NB4 (cell line): Measurements from ENCODE around the gene KLC1.
"Not testable (repeated sequence)": the region's sequence is repeated elsewhere in the genome, so short reads cannot be mapped to it uniquely, and the experiment has no call there.

Source experiments
- DNase-seq: peaks from one replicate; pipeline ENCODE4 v3.0.0; 2010; ENCODE audit warnings: low read depth
- H3K4me3 ChIP-seq: one replicate; pipeline ENCODE4 v1.5.1; 2011; ENCODE audit warnings: mild to moderate bottlenecking, low read depth, low read length, moderate library complexity
- MYC ChIP-seq: IDR thresholded peaks from 2 replicates; pipeline ENCODE4 v1.6.1; 2011; ENCODE audit warnings: low read depth, low read length
- POLR2A ChIP-seq: IDR thresholded peaks from 2 replicates; pipeline ENCODE4 v1.6.1; 2011; ENCODE audit warnings: mild to moderate bottlenecking; ENCODE audit not compliant: insufficient read length; ENCODE audit errors: extremely low read depth
- TF ChIP-seq, protein P1 (sequence below): IDR thresholded peaks from one replicate; pipeline ENCODE4 v1.5.1; 2012; ENCODE audit warnings: low read depth, low read length
- TF ChIP-seq, protein P2 (sequence below): IDR thresholded peaks from 2 replicates; pipeline ENCODE4 v1.6.1; 2011; ENCODE audit warnings: low read depth, low read length

The KLC1 gene

DNA sequence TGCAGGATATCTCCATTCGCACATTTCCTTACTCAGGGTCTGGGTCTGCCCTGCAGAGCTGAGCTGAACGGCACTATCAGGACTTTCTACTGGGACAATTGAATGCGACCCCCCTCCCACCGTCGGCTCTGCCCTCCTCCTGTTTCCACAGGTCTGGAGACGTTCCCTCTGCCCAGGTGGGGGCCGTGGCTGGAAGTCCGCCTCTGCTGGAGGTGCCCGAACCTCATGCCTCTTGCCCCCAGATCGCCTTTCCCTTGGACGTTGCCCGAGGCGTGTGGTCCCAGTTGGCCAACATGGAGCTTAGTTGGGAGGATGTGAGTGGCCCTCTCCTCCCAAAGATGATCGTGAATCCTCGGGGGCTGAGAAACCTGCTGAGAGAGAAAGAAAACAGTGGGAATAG lies 21.2 kb upstream of the KLC1 start:
- H3K4me3 ChIP-seq: no peak overlapping the region
- no peak for DNase-seq
- TF ChIP-seq, protein P1, sequence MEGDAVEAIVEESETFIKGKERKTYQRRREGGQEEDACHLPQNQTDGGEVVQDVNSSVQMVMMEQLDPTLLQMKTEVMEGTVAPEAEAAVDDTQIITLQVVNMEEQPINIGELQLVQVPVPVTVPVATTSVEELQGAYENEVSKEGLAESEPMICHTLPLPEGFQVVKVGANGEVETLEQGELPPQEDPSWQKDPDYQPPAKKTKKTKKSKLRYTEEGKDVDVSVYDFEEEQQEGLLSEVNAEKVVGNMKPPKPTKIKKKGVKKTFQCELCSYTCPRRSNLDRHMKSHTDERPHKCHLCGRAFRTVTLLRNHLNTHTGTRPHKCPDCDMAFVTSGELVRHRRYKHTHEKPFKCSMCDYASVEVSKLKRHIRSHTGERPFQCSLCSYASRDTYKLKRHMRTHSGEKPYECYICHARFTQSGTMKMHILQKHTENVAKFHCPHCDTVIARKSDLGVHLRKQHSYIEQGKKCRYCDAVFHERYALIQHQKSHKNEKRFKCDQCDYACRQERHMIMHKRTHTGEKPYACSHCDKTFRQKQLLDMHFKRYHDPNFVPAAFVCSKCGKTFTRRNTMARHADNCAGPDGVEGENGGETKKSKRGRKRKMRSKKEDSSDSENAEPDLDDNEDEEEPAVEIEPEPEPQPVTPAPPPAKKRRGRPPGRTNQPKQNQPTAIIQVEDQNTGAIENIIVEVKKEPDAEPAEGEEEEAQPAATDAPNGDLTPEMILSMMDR: no peak
- TF ChIP-seq MYC: no peak
- TF ChIP-seq, protein P2, sequence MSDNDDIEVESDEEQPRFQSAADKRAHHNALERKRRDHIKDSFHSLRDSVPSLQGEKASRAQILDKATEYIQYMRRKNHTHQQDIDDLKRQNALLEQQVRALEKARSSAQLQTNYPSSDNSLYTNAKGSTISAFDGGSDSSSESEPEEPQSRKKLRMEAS: no peak

DNA sequence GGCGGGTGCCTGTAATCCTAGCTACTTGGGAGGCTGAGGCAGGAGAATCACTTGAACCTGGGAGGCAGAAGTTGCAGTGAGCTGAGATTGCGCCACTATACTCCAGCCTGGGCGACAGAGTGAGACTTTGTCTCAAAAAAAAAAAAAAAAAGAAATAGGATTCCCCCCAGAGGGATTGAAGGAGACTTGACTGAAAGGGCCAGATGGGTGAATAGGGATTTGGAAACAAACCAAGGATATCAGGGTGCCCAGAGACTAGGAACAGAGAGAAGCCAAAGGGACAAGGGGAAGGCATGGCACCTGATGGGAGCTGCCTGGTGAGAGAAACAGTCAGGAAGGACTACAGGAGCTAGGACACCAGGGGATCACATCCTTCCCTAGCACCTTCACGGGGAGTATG lies 19.9 kb upstream of the KLC1 start:
- not testable (repeated sequence) for DNase-seq, H3K4me3 ChIP-seq

DNA sequence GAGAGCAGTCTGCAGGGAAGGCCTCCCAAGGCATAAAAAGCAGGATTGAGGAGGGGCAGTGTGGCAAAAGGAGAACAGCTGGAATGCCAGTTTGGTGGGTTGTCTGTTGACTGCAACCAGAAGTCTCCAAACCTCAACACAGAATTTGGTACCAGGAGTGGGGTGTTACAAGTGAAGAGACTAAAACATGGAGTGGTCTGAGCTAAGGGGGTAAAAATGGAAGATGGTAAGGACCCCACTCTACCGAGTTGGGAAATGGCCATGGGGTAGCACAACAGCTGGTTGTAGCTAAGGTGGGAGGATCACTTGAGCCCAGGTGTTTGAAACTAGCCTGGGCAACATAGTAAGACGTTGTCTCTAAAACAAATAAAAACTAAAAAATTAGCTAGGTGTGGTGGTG lies 17.8 kb upstream of the KLC1 start:
- DNase-seq: no peak
- no peak overlapping the region for H3K4me3 ChIP-seq
- no peak for TF ChIP-seq MYC
- TF ChIP-seq, protein P1: no peak
- TF ChIP-seq POLR2A: no peak
- TF ChIP-seq, protein P2: no peak

DNA sequence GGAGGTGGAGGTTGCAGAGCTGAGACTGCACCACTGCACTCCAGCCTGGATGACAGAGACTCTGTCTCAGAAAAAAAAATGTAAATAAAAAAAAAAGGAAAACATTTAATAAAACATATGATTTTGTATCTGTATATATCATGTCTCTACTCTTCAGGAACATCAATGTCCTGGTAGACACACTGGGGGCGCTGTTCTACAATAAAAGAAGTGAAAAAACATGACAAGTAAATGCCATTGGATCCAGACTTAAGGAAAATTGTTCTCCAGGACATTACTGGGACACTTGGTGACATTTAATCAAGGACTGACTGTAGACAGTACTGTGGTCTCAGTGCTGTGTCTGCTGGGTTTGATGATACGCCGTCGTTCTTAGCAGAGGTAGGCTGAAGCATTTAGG lies 15.5 kb upstream of the KLC1 start:
- TF ChIP-seq MYC (no peak), POLR2A (no peak)
- TF ChIP-seq, protein P2: no peak
- TF ChIP-seq, protein P1: no peak
- no peak for DNase-seq
- no peak overlapping the region for H3K4me3 ChIP-seq

DNA sequence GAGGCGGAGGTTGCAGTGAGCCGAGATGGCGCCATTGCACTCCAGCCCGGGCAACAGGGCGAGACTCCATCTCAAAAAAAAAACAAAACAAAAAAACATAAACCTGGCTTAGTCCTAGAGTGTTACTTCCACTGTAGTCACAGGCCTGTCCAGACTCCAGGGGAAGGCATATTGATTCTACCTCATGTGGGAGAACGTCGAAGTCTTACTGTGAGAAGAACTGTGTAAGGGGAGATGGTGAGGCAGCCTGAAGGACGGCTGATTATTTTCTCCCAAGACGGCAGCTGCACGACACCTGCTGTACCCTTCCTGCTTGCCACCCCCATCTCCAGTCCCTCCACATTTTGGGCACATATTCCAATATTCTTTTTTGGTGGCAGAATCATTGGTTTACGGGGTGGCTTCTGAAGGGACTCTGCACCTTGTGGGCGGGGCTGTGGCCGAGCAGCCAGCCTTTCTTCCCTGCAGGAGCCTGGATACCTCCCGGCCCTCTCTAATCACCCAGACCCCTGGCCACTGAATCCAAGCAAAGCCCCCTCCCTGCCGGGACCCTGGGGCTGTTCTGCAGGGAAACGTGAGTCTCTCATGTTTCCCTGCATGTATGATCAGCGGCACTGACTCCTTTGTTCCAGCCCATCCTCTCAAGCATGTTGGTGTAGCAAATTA lies 12.2 kb upstream of the KLC1 start:
- TF ChIP-seq, protein P1: no peak
- TF ChIP-seq, protein P2: no peak
- TF ChIP-seq POLR2A: no peak
- no peak for TF ChIP-seq MYC
- H3K4me3 ChIP-seq: no peak overlapping the region
- no peak for DNase-seq

DNA sequence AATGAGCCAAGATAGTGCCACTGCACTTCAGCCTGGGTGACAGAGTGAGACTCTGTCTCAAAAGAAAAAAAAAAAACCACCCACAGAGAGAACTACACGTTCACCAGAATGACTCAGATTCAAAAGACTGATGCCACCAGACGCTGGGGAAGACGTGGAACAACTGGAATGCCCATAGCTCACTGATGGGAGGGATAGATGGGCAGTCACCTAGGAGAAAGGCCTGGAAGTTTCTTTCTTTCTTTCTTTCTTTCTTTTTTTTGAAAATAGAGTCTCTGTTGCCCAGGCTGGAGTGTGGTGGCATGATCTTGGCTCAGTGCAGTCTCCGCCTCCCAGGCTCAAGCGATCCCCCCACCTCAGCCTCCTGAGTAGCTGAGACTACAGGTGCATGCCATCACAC lies 10.0 kb upstream of the KLC1 start:
- no peak overlapping the region for H3K4me3 ChIP-seq
- DNase-seq: no peak
- TF ChIP-seq, protein P1: no peak

DNA sequence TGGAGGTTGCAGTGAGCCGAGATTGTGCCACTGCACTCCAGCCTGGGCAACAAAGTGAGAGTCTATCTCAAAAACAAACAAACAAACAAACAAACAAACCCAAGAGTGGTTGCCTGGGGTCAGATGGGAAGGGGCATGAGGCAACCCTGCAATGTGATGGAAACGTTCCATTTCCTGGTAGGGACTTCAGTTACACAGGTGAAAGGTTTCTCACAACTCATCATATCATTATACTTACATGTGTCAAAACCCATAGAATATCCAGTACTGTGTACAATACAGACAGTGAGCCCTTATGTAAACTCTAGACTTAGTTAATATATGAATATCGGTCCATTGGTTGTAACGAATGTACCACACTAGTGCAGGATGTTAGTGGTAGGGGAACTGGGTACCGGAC lies 7.2 kb upstream of the KLC1 start:
- H3K4me3 ChIP-seq: no peak overlapping the region
- no peak for DNase-seq
- TF ChIP-seq, protein P2: no peak
